ENCODE data around the gene B2M. TPM values are rescaled to one million over a fixed set of nuclear protein-coding genes. Genes with fewer than 3 reads are reported as not detected.
"Not testable (repeated sequence)": the region's sequence is repeated elsewhere in the genome, so short reads cannot be mapped to it uniquely, and the experiment has no call there.

B2M gene
- polyA plus RNA-seq, 4 donors: 1,875 to 5,068 (median 4,132) TPM

GRCh38 chr15:44722011-44722410 is 10.7 kb downstream of the B2M start:
- Histone ChIP-seq H3K27ac (ENCODE audit: low read depth in 1 of 3, low read length in 2 of 3) (no peak overlapping the region), H3K4me3 (ENCODE audit: low read depth in 1 of 3, low read length in 3 of 3) (no peak overlapping the region), H3K9me3 (ENCODE audit: control insufficient read depth in 2 of 2, insufficient read depth in 1 of 2, low read depth in 1 of 2, low read length in 1 of 2) (peaks cover 0 to 4% of the 10 kb centered on the region in 2 donors), H3K4me1 (ENCODE audit: control insufficient read depth in 3 of 3, insufficient read depth in 2 of 3, low read depth in 1 of 3, low read length in 2 of 3) (peaks cover 0 to 10% (median 7%) of the 10 kb centered on the region in 3 donors), H3K36me3 (ENCODE audit: control insufficient read depth in 3 of 3, insufficient read depth in 2 of 3, low read depth in 1 of 3, low read length in 3 of 3) (peaks cover 6 to 7% (median 7%) of the 10 kb centered on the region in 3 donors), H3K27me3 (ENCODE audit: control insufficient read depth in 3 of 3, insufficient read depth in 3 of 3, low read length in 3 of 3) (no peaks in the 10 kb centered on the region)
- DNase-seq: no peak
- no peak for FAIRE-seq
- 69 to 83% (median 77%) methylated on average over 2 of the region's 2 CpGs for WGBS, 3 donors

GRCh38 chr15:44726136-44726535 is 14.8 kb downstream of the B2M start:
- WGBS, 3 donors: 43 to 63% (median 50%) methylated on average over 7 of the region's 7 CpGs
- H3K4me3 ChIP-seq (ENCODE audit: low read depth in 1 of 3, low read length in 3 of 3): no peak overlapping the region
- no peak for FAIRE-seq
- no peaks in the 10 kb centered on the region for H3K27me3 ChIP-seq (ENCODE audit: control insufficient read depth in 3 of 3, insufficient read depth in 3 of 3, low read length in 3 of 3)
- H3K36me3 ChIP-seq (ENCODE audit: control insufficient read depth in 3 of 3, insufficient read depth in 2 of 3, low read depth in 1 of 3, low read length in 3 of 3): no peaks in the 10 kb centered on the region
- H3K4me1 ChIP-seq (ENCODE audit: control insufficient read depth in 3 of 3, insufficient read depth in 2 of 3, low read depth in 1 of 3, low read length in 2 of 3): peaks cover 3 to 22% (median 18%) of the 10 kb centered on the region in 3 donors
- peak overlapping the region; percentile 66 to 94 (median 92) for H3K27ac ChIP-seq (ENCODE audit: low read depth in 1 of 3, low read length in 2 of 3)
- no peaks in the 10 kb centered on the region for H3K9me3 ChIP-seq (ENCODE audit: control insufficient read depth in 2 of 2, insufficient read depth in 1 of 2, low read depth in 1 of 2, low read length in 1 of 2)
- no peak for DNase-seq

DNA sequence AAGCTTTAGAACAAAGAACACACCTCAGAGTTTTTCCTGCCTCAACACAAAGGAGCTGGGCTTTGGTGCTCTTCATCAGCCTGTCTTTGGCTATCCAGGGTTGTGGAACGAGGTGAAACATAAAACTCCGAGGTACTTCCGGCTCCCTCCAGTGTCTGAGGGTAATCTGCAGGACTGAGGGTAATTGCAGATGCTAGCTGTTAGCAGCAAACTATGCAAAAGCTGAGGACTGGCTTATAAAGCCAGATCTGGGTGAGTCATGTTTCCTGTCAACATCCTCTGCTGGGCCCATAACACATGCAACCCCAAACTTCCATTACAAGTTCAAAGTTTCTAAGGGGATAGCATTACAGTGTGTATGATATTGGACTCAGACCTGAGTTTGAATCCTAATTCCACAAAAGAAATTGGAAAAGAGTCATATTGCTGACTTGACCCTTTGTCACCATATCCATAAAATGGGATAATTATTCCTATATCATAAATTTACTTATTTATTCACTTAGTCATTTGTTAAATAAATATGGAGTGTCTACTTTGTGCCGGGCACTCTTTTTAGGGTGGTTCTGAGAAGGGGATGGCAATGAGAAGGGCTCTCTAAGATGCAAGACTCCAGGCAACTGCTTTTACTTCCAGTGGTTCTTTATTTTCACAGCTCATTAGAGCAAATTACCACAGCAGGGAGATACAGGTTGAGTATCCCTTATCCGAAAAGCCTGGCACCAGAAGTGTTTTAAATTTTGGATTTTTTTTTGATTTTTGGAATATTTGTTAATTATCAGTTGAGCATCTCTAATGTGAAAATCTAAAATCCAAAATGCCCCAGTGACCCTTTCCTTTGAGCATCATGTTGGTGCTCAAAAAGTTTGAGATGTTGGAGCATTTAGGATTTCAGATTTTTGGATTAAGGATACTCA is 15.5 kb downstream of the B2M start:
- Histone ChIP-seq H3K27me3 (ENCODE audit: control insufficient read depth in 3 of 3, insufficient read depth in 3 of 3, low read length in 3 of 3) (no peaks in the 10 kb centered on the region), H3K4me1 (ENCODE audit: control insufficient read depth in 3 of 3, insufficient read depth in 2 of 3, low read depth in 1 of 3, low read length in 2 of 3) (peaks cover 5 to 22% (median 18%) of the 10 kb centered on the region in 3 donors), H3K36me3 (ENCODE audit: control insufficient read depth in 3 of 3, insufficient read depth in 2 of 3, low read depth in 1 of 3, low read length in 3 of 3) (no peaks in the 10 kb centered on the region), H3K27ac (ENCODE audit: low read depth in 1 of 3, low read length in 2 of 3) (peak overlapping the region; percentile 92 to 100 (median 94)), H3K4me3 (ENCODE audit: low read depth in 1 of 3, low read length in 3 of 3) (no peak overlapping the region), H3K9me3 (ENCODE audit: control insufficient read depth in 2 of 2, insufficient read depth in 1 of 2, low read depth in 1 of 2, low read length in 1 of 2) (no peaks in the 10 kb centered on the region)
- FAIRE-seq (no peak), DNase-seq (peak; percentile 80 to 84)
- 12 to 25% (median 18%) methylated on average over 5 of the region's 5 CpGs for WGBS, 3 donors

DNA sequence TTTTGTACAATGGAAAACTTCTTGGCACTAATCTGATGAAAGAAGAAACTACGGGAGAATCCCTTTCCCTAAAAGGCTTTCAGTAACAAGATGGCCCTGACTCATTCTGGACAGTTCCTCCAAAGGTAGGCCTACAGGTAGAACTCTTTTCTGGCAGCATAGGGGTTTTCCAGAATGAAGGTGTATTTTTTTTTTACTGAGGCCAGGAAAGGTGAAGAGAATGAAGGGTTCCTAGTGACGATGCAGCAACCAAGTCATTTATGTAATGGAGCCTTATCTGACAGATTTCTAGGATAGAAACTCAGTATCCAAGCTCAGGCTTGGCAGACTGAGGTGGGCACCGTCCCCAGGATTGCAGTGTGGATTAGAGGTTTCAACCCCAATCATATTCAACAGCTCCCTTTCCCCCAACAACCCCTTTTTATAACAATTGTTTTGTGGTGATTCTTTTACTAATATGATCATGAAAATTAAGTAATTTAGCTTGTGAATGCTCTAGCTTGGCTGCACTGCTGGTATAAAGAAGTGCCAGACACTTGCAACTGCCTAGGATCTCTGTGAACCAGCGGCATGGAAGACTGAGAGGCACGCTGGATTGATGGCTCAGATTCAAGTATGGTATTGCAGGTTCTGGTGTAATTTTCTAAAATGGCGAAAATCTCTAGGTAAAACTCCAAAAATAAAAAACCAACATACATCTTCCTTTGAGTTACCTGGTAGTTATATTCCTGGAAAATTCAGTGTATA is 16.3 kb downstream of the B2M start:
- no peak overlapping the region for H3K4me3 ChIP-seq (ENCODE audit: low read depth in 1 of 3, low read length in 3 of 3)
- 75 to 80% (median 78%) methylated on average over 6 of the region's 6 CpGs for WGBS, 3 donors

GRCh38 chr15:44728232-44728575 is 16.9 kb downstream of the B2M start:
- Histone ChIP-seq H3K4me1 (ENCODE audit: control insufficient read depth in 3 of 3, insufficient read depth in 2 of 3, low read depth in 1 of 3, low read length in 2 of 3) (peaks cover 5 to 22% (median 18%) of the 10 kb centered on the region in 3 donors), H3K4me3 (ENCODE audit: low read depth in 1 of 3, low read length in 3 of 3) (peak overlapping the region in 1 of 3 donors; percentile 66), H3K27ac (ENCODE audit: low read depth in 1 of 3, low read length in 2 of 3) (peak overlapping the region; percentile 92 to 100 (median 99))
- FAIRE-seq; H3K27me3 ChIP-seq (ENCODE audit: control insufficient read depth in 3 of 3, insufficient read depth in 3 of 3, low read length in 3 of 3); H3K36me3 ChIP-seq (ENCODE audit: control insufficient read depth in 3 of 3, insufficient read depth in 2 of 3, low read depth in 1 of 3, low read length in 3 of 3); DNase-seq; H3K9me3 ChIP-seq (ENCODE audit: control insufficient read depth in 2 of 2, insufficient read depth in 1 of 2, low read depth in 1 of 2, low read length in 1 of 2): not testable (repeated sequence)
- WGBS, 3 donors: 34 to 43% (median 35%) methylated on average over 5 of the region's 5 CpGs

More for the DNA sequence above, 16.3 kb downstream of the B2M start:
- DNase-seq: no peak
- H3K27ac ChIP-seq (ENCODE audit: low read depth in 1 of 3, low read length in 2 of 3): peak overlapping the region; percentile 92 to 100 (median 94)
- H3K4me1 ChIP-seq (ENCODE audit: control insufficient read depth in 3 of 3, insufficient read depth in 2 of 3, low read depth in 1 of 3, low read length in 2 of 3): peaks cover 5 to 22% (median 18%) of the 10 kb centered on the region in 3 donors
- no peak for FAIRE-seq
- H3K9me3 ChIP-seq (ENCODE audit: control insufficient read depth in 2 of 2, insufficient read depth in 1 of 2, low read depth in 1 of 2, low read length in 1 of 2): no peaks in the 10 kb centered on the region
- H3K36me3 ChIP-seq (ENCODE audit: control insufficient read depth in 3 of 3, insufficient read depth in 2 of 3, low read depth in 1 of 3, low read length in 3 of 3): no peaks in the 10 kb centered on the region
- no peaks in the 10 kb centered on the region for H3K27me3 ChIP-seq (ENCODE audit: control insufficient read depth in 3 of 3, insufficient read depth in 3 of 3, low read length in 3 of 3)

DNA sequence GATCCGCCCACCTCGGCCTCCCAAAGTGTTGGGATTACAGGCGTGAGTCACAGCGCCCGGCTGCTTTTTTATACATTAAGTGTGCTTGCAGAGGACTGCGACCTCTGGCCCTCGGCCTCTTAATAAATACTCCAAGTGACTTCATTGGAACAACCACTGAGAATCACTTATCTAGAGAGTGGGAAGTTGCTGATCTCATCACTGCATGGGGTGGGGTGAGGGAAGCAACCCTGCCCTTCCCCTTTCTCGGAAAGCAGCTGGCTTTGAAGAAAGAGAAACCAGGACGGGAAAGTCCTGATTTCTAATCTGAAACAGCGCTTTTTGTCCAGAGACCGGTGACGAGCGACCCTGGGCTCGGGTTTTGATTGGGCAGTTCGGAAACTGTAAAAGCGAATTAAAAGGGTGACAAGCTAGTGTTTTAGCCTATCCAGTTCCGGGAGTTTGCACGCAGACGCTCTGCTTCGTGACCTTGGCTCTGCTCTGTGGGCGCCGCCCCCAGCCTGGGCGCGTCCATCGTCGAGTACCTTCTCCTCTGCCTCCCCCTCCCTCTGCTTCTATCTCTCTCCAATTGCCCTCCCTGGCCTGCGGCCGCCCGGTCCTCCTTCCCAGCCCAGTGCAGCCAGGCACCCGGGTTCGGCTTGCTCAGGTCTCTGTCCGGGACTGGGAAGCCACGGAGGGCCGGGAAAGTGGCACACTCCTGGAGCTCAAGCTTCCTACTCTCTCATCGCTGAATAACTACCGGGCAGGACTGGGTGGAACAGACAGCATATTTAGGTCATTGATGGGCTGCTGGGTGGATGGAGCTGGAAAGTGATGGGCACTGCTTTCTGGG is 17.5 kb downstream of the B2M start:
- 0% methylated on average over 35 to 36 of the region's 36 CpGs for WGBS, 3 donors
- DNase-seq (peak; percentile 99), FAIRE-seq (peak; percentile 71)
- Histone ChIP-seq H3K9me3 (ENCODE audit: control insufficient read depth in 2 of 2, insufficient read depth in 1 of 2, low read depth in 1 of 2, low read length in 1 of 2) (no peaks in the 10 kb centered on the region), H3K36me3 (ENCODE audit: control insufficient read depth in 3 of 3, insufficient read depth in 2 of 3, low read depth in 1 of 3, low read length in 3 of 3) (peaks cover 0 to 3% (median 0%) of the 10 kb centered on the region in 3 donors), H3K27ac (ENCODE audit: low read depth in 1 of 3, low read length in 2 of 3) (peak overlapping the region; percentile 92 to 100 (median 99)), H3K4me3 (ENCODE audit: low read depth in 1 of 3, low read length in 3 of 3) (peak overlapping the region; percentile 66 to 88 (median 75)), H3K4me1 (ENCODE audit: control insufficient read depth in 3 of 3, insufficient read depth in 2 of 3, low read depth in 1 of 3, low read length in 2 of 3) (peaks cover 5 to 22% (median 18%) of the 10 kb centered on the region in 3 donors), H3K27me3 (ENCODE audit: control insufficient read depth in 3 of 3, insufficient read depth in 3 of 3, low read length in 3 of 3) (no peaks in the 10 kb centered on the region)

GRCh38 chr15:44729408-44730127 is 18.3 kb downstream of the B2M start:
- 1 to 3% (median 2%) methylated on average over 20 to 21 of the region's 21 CpGs for WGBS, 3 donors
- Histone ChIP-seq H3K4me1 (ENCODE audit: control insufficient read depth in 3 of 3, insufficient read depth in 2 of 3, low read depth in 1 of 3, low read length in 2 of 3) (peaks cover 5 to 22% (median 18%) of the 10 kb centered on the region in 3 donors), H3K27ac (ENCODE audit: low read depth in 1 of 3, low read length in 2 of 3) (peak overlapping the region; percentile 92 to 100 (median 99)), H3K9me3 (ENCODE audit: control insufficient read depth in 2 of 2, insufficient read depth in 1 of 2, low read depth in 1 of 2, low read length in 1 of 2) (no peaks in the 10 kb centered on the region), H3K4me3 (ENCODE audit: low read depth in 1 of 3, low read length in 3 of 3) (peak overlapping the region; percentile 66 to 88 (median 75)), H3K36me3 (ENCODE audit: control insufficient read depth in 3 of 3, insufficient read depth in 2 of 3, low read depth in 1 of 3, low read length in 3 of 3) (peaks cover 0 to 3% (median 0%) of the 10 kb centered on the region in 3 donors), H3K27me3 (ENCODE audit: control insufficient read depth in 3 of 3, insufficient read depth in 3 of 3, low read length in 3 of 3) (no peaks in the 10 kb centered on the region)
- DNase-seq (no peak), FAIRE-seq (no peak)
